Mononuclear cell (primary cell): ENCODE measurements around the gene ATG3. TPM values are rescaled to one million over a fixed set of nuclear protein-coding genes. Genes with fewer than 3 reads are reported as not detected.
"Not testable (repeated sequence)": the region's sequence is repeated elsewhere in the genome, so short reads cannot be mapped to it uniquely, and the experiment has no call there.

ENCODE experiments used
- H3K27me3 ChIP-seq: 2 replicates; pipeline ENCODE4 v1.6.0; 2011; ENCODE audit warnings: low read length, control low read depth; ENCODE audit not compliant: insufficient read depth
- H3K4me1 ChIP-seq: 2 replicates; pipeline ENCODE4 v1.5.1; 2011; ENCODE audit warnings: mild to moderate bottlenecking, low read length, control low read depth; ENCODE audit not compliant: insufficient read depth
- H3K4me3 ChIP-seq: 2 replicates; pipeline ENCODE4 v1.5.1; 2011; ENCODE audit warnings: mild to moderate bottlenecking, low read length, moderate library complexity
- H3K9me3 ChIP-seq: 2 replicates; pipeline ENCODE4 v1.5.1; 2011; ENCODE audit warnings: low read depth, mild to moderate bottlenecking, control low read depth, low read length
- total RNA-seq: library from RNA; depleted of rRNA; stranded (reverse); fragments of >200 nt; gene quantifications from one replicate; pipeline ENCODE4 v1.2.3, GENCODE V29; 2012

The ATG3 gene
- total RNA-seq, 1 donor = 79.8 TPM

GRCh38 chr3:112579697-112580096, 17.9 kb upstream of the ATG3 start:
- H3K4me3 ChIP-seq = no peak overlapping the region
- H3K27me3 ChIP-seq = no peaks in the 10 kb centered on the region
- H3K4me1 ChIP-seq = peaks cover 17% of the 10 kb centered on the region
- no peaks in the 10 kb centered on the region for H3K9me3 ChIP-seq

DNA sequence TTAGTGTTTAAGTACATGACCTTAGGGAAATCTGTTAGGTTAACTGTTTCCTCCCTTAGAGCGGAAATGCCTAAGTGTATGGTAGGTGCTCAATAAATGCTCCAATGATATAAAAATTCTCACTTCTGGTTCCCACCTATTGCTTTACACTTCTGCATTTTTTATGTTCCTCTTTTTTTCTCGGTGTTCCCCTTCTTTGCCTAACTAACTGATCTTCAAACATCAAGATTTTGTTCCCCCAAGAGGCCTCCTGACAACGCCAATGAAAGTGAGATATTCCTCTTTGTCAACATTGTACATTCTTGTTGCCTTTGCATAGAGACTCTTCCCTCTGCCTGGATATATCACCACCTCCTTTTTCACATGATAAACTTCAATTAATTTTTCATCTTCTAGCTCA, 17.5 kb upstream of the ATG3 start:
- Histone ChIP-seq H3K9me3 (no peaks in the 10 kb centered on the region), H3K27me3 (no peaks in the 10 kb centered on the region), H3K4me1 (peaks cover 17% of the 10 kb centered on the region), H3K4me3 (no peak overlapping the region)

GRCh38 chr3:112572701-112573100, 10.9 kb upstream of the ATG3 start:
- Histone ChIP-seq H3K9me3 (no peaks in the 10 kb centered on the region), H3K27me3 (no peaks in the 10 kb centered on the region), H3K4me1 (peaks cover 20% of the 10 kb centered on the region), H3K4me3 (no peak overlapping the region)

DNA sequence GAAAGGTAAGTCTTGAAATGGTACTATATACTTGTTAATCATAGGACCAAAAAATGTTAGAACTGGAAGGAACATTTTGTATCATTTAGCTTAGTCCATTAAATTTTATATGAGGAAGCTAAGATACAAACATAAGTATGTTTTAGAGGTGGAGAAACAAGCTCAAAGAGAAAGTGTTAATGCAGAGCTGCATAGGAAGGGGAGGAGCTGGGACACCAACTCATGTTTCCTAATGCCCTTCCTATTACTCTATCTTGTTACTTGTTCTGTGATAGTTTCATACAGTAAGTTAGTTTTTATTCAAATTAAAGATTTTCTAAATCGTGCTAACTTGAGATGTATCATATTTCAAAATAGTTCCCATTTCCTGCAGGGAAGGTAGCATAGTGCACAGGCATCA, 7.5 kb upstream of the ATG3 start:
- peaks cover 20% of the 10 kb centered on the region for H3K4me1 ChIP-seq
- no peak overlapping the region for H3K4me3 ChIP-seq
- no peaks in the 10 kb centered on the region for H3K9me3 ChIP-seq
- no peaks in the 10 kb centered on the region for H3K27me3 ChIP-seq

GRCh38 chr3:112568642-112569041, 6.9 kb upstream of the ATG3 start:
- Histone ChIP-seq H3K27me3 (no peaks in the 10 kb centered on the region), H3K4me3 (no peak overlapping the region), H3K9me3 (no peaks in the 10 kb centered on the region), H3K4me1 (peaks cover 20% of the 10 kb centered on the region)

DNA sequence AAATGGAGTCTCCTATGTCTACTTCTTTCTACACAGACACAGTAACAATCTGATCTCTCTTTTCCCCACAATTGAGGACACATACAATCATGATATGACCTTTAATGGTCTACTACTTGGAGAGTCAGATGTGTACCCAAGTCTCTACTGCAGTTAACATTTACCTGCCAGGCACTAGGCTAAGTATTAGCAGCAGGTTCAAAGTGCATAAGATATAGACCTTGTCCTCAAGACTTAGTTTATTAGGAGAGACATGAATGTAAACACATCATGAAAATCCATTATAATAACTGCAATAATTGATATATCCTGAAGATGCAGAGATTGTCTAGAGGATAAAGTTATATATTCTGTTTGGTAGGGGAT, 3.2 kb upstream of the ATG3 start:
- H3K4me3 ChIP-seq = no peak overlapping the region
- H3K4me1 ChIP-seq = peaks cover 24% of the 10 kb centered on the region
- no peaks in the 10 kb centered on the region for H3K27me3 ChIP-seq
- no peaks in the 10 kb centered on the region for H3K9me3 ChIP-seq

- H3K4me1 ChIP-seq = peaks cover 24% of the 10 kb centered on the region
- not testable (repeated sequence) for H3K9me3 ChIP-seq, H3K27me3 ChIP-seq, H3K4me3 ChIP-seq
Observed at GRCh38 chr3:112564247-112564939, 2.6 kb upstream of the ATG3 start.

DNA sequence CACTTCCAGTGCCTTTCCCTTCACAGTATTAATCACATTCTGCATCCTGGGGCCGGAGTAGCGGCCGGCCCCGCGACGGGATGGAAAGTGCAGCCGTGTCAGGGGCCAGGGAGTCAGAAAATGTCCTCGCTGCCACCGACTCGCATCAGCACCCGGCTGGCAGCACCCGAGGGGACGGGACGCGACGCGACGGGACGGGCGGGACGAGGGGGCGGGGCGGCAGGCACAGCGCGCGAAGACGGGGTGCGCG, 353 bp downstream of the ATG3 start:
- H3K9me3 ChIP-seq = no peaks in the 10 kb centered on the region
- H3K4me3 ChIP-seq = peak overlapping the region; percentile 97
- peaks cover 33% of the 10 kb centered on the region for H3K4me1 ChIP-seq
- H3K27me3 ChIP-seq = no peaks in the 10 kb centered on the region

GRCh38 chr3:112560721-112561483, 860 bp downstream of the ATG3 start:
- peaks cover 36% of the 10 kb centered on the region for H3K4me1 ChIP-seq
- H3K27me3 ChIP-seq = no peaks in the 10 kb centered on the region
- peak overlapping the region; percentile 97 for H3K4me3 ChIP-seq
- H3K9me3 ChIP-seq = no peaks in the 10 kb centered on the region

DNA sequence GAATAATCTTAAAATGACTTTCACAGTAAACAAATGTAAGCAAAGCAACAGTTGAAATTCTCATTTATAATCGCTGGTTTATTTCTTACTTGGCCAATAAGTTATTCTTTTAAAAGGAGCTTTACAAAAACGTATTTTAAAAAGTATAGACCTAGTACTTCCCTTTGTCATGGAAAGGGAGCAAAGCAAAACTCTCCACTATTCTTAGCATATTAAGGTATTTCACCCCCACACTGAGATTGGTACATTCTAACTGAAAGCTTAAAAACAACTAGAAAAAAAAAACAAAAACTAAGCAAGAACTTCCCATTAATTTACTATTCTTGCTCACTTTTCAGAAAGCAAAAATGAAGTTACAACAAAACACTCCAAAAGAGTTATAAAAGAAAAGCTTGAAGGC, 1.5 kb downstream of the ATG3 start:
- H3K4me3 ChIP-seq = peak overlapping the region; percentile 97
- no peaks in the 10 kb centered on the region for H3K27me3 ChIP-seq
- peaks cover 42% of the 10 kb centered on the region for H3K4me1 ChIP-seq
- H3K9me3 ChIP-seq = no peaks in the 10 kb centered on the region

GRCh38 chr3:112557976-112558375, 3.8 kb downstream of the ATG3 start:
- no peak overlapping the region for H3K4me3 ChIP-seq
- no peaks in the 10 kb centered on the region for H3K27me3 ChIP-seq
- peaks cover 51% of the 10 kb centered on the region for H3K4me1 ChIP-seq

DNA sequence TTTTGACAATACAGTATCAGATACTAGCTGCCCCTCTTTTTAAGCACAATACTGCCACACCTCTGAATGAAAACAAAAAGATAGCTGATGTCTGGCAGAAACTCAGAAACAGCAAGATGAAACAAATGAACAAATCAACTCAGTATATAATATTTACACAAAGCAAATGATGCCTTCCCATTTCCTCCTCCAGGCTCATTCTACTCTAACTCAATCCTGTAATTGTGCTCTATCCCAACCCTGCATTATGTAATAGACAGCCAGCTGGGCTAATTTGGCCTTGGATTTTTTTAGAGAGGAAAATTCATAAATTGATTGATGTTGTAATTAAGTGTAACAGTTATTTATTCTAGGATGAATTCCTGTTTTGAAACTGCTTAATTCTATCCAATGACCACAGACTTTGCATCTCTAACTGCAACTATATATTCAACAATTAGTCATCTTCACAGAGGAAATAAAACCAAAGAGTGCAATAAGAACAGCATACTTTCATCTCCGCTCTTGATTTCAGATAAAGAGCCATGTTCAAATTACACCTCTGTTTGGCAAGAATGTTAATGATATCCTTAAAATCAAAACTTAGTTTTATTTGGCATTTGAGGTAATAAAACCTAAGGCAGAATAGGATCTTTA, 6.1 kb downstream of the ATG3 start:
- no peaks in the 10 kb centered on the region for H3K27me3 ChIP-seq
- no peaks in the 10 kb centered on the region for H3K9me3 ChIP-seq
- H3K4me1 ChIP-seq = peaks cover 44% of the 10 kb centered on the region
- H3K4me3 ChIP-seq = no peak overlapping the region

More at GRCh38 chr3:112557976-112558375, 3.8 kb downstream of the ATG3 start:
- H3K9me3 ChIP-seq = no peaks in the 10 kb centered on the region

DNA sequence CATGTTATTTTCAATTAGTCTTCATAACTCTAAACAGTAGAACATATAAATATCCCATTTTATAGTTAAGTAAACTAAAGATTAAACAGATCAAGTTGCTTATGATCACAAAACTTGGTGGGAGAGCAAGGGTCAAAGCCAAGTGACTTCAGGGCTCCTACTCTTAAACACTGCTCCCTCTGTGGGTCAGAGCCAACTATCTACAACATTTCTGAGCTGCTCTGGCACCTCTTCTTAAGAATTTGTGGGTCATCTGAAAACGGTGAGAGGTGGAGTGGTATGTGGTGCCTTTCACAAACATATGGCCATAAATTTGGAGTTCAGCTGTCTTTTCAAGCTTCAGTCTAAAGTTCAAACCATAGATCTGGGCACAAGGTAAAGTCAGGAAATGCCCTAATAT, 10.9 kb downstream of the ATG3 start:
- H3K4me3 ChIP-seq = no peak overlapping the region
- no peaks in the 10 kb centered on the region for H3K9me3 ChIP-seq
- H3K27me3 ChIP-seq = no peaks in the 10 kb centered on the region
- peaks cover 18% of the 10 kb centered on the region for H3K4me1 ChIP-seq

DNA sequence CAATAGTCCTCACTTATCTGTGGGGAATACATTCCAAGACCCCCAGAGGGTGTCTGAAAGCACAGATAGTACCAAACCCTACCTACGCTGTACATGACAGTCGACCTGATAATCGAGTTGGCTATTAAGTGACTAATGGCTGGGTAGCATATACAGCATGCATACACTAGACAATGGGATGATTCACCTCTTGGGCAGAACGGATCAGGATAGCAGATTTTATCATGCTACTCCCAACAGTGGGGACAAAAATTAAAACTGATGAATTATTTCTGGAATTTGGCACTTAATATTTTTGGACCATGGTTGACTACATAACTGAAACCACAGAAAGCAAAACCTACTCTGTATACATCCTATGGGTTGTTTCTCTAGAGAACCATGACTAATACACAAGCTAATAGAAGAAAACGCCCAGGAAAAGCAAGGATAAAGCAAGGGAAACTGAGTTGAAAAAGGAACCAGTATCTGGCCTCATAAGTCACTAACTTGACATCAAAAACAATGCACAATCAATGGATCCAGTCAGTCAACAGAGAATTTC, 15.5 kb downstream of the ATG3 start:
- Histone ChIP-seq H3K27me3 (no peaks in the 10 kb centered on the region), H3K4me3 (no peak overlapping the region), H3K9me3 (no peaks in the 10 kb centered on the region), H3K4me1 (no peaks in the 10 kb centered on the region)

- Histone ChIP-seq H3K4me1 (no peaks in the 10 kb centered on the region), H3K27me3 (no peaks in the 10 kb centered on the region), H3K4me3 (no peak overlapping the region), H3K9me3 (no peaks in the 10 kb centered on the region)
Observed at GRCh38 chr3:112539825-112540650, 21.7 kb downstream of the ATG3 start.
